Measurements from ENCODE around the gene PTGES3.

GRCh38 chr12:56645201-56645716 is 42.8 kb downstream of the PTGES3 start:
- TF ChIP-seq MXI1 (IDR thresholded peaks at IDR 0.05; ENCODE audit: low read depth, low read length) (no peak), TAF1 (IDR thresholded peaks at IDR 0.05; ENCODE audit: borderline replicate concordance, low read depth, low read length) (no peak), FOXK2 (IDR thresholded peaks at IDR 0.05) (no peak), RB1 (IDR thresholded peaks at IDR 0.05; ENCODE audit: borderline replicate concordance) (no peak), ZBED1 (IDR thresholded peaks at IDR 0.05; ENCODE audit: borderline replicate concordance) (no peak), JUND (IDR thresholded peaks at IDR 0.05; ENCODE audit: low read depth, low read length) (no peak), POLR2A (IDR thresholded peaks at IDR 0.05; ENCODE audit: low read depth, low read length) (no peak), EZH2 (IDR thresholded peaks at IDR 0.05; ENCODE audit: borderline replicate concordance, control insufficient read depth, low read depth, low read length) (no peak), CTCF (IDR thresholded peaks at IDR 0.05 in 2 of 3, conservative IDR thresholded peaks at IDR 0.05 in 1 of 3; ENCODE audit: control insufficient read depth in 2 of 3, extremely low read depth in 1 of 3, insufficient read depth in 1 of 3, low read depth in 3 of 3, low read length in 3 of 3) (no peak), ETV6 (conservative IDR thresholded peaks at IDR 0.05 in 1 of 2, IDR thresholded peaks at IDR 0.05 in 1 of 2; ENCODE audit: borderline replicate concordance in 1 of 2, low read depth in 1 of 2) (no peak)
